Keratinocyte (primary cell): ENCODE results near the gene FCSK.
"Not testable (repeated sequence)": the region's sequence is repeated elsewhere in the genome, so short reads cannot be mapped to it uniquely, and the experiment has no call there.

Experiments used
- CTCF ChIP-seq, 3 experiments: IDR thresholded peaks in 1 of 3; conservative IDR thresholded peaks in 1 of 3; optimal IDR thresholded peaks in 1 of 3; 2 replicates in 2 of 3; 3 replicates in 1 of 3; pipeline versions ENCODE3 to v1.5.1; 2011; ENCODE audit warnings: low read length in 3 of 3, mild to moderate bottlenecking in 3 of 3, moderate library complexity in 2 of 3, control low read depth in 1 of 3, inconsistent platforms in 1 of 3; ENCODE audit not compliant: insufficient read depth in 2 of 3; ENCODE audit errors: extremely low read depth in 1 of 3
- EZH2 ChIP-seq: IDR thresholded peaks from one replicate; pipeline ENCODE4 v1.6.1; 2012; ENCODE audit warnings: inconsistent platforms, mild to moderate bottlenecking, low read length, moderate library complexity

GRCh38 chr16:70450142-70451003 is 4.0 kb upstream of the FCSK start:
- TF ChIP-seq CTCF (optimal IDR thresholded peaks at IDR 0.05 in 1 of 3, IDR thresholded peaks at IDR 0.05 in 1 of 3, conservative IDR thresholded peaks at IDR 0.05 in 1 of 3; ENCODE audit: extremely low read depth in 1 of 3, insufficient read depth in 2 of 3, low read length in 3 of 3); EZH2: not testable (repeated sequence)
